K562 (cell line): ENCODE data around the gene TP53TG5. TPM values are rescaled to one million over a fixed set of nuclear protein-coding genes. Genes with fewer than 3 reads are reported as not detected.

Experiments
- ATAC-seq: fragments of 200-7000 bp; cut with Tn5 transposase; 3 replicates; pipeline ENCODE4 v1.9.1; 2020; ENCODE audit warnings: moderate library complexity
- BruUV-seq: library from RNA; stranded (reverse); fragments of 400-500 nt; replicated peaks from 2 replicates; lab custom pipeline; 2021; lab: Mats Ljungman, UMichigan
- CTCF ChIA-PET: fragments of 300-600 bp; formaldehyde crosslinking; extraction: SDS; loops from one replicate; lab custom pipeline; 2021; ENCODE audit warnings: low intra/inter-chr PET ratio; lab: Yijun Ruan, JAX
- POLR2A ChIA-PET: fragments of 300-600, 350-650 bp; sonication (Branson Sonifier 250); formaldehyde crosslinking; extraction: SDS; loops from one replicate; lab custom pipeline; 2021; ENCODE audit warnings: antibody characterized with exemption, inconsistent platforms; lab: Yijun Ruan, JAX
- DNase-seq, 4 experiments: peaks; one replicate each; pipeline versions ENCODE4 v3.0.0 to v3.0.0-alpha.2; 2011 to 2018; ENCODE audit warnings: low spot score in 3 of 4, mixed read lengths in 3 of 4; ENCODE audit errors: extremely low read depth in 1 of 4
- FAIRE-seq: peaks from 2 replicates; lab custom pipeline; 2011; peaks lifted over from hg19 to GRCh38; lab: Jason Lieb, UNC
- H2AFZ ChIP-seq: 2 replicates; pipeline ENCODE4 v1.6.0; 2011; ENCODE audit warnings: low read depth, low read length, control low read depth, inconsistent platforms
- H3K27ac ChIP-seq: fragments of 200-600 bp; 3 replicates; pipeline ENCODE4 v1.8.0; 2011; ENCODE audit warnings: low read depth, mild to moderate bottlenecking, control low read depth, inconsistent platforms, low read length, moderate library complexity, mixed read lengths; ENCODE audit errors: extremely low read depth
- H3K27me3 ChIP-seq, 2 experiments: fragments of 300-600 bp in 1 of 2; 2 replicates in 1 of 2; 3 replicates in 1 of 2; pipeline versions ENCODE4 v1.6.0 to v1.8.0; 2011; ENCODE audit warnings: inconsistent platforms in 2 of 2, low read length in 2 of 2, mild to moderate bottlenecking in 1 of 2, mixed read lengths in 1 of 2, moderate library complexity in 1 of 2; ENCODE audit not compliant: control insufficient read depth in 2 of 2, insufficient read depth in 2 of 2
- H3K36me3 ChIP-seq: fragments of 300-600 bp; 3 replicates; pipeline ENCODE4 v1.8.0; 2011; ENCODE audit warnings: mild to moderate bottlenecking, low read length, inconsistent platforms; ENCODE audit not compliant: control insufficient read depth, insufficient read depth
- H3K4me1 ChIP-seq, 2 experiments: fragments of 200-600 bp in 1 of 2; replicated peaks in 1 of 2; 2 replicates in 1 of 2; 3 replicates in 1 of 2; pipeline versions ENCODE4 v1.5.1 to v1.8.0; 2011; ENCODE audit warnings: inconsistent platforms in 2 of 2, low read length in 2 of 2, mild to moderate bottlenecking in 1 of 2, mixed read lengths in 1 of 2, moderate library complexity in 1 of 2; ENCODE audit not compliant: control insufficient read depth in 2 of 2, insufficient read depth in 2 of 2
- H3K4me2 ChIP-seq: 2 replicates; pipeline ENCODE4 v1.6.1; 2011; ENCODE audit warnings: low read length, control low read depth, inconsistent platforms, mixed read lengths; ENCODE audit not compliant: insufficient read depth
- H3K4me3 ChIP-seq: fragments of 200-600 bp; sonication (generic), shearing (Covaris generic); 2 replicates; pipeline ENCODE4 v1.5.1; 2016; ENCODE audit warnings: control low read depth, inconsistent platforms
- H3K79me2 ChIP-seq: fragments of 200-600 bp; 3 replicates; pipeline ENCODE4 v1.8.0; 2011; ENCODE audit warnings: low read length, inconsistent platforms; ENCODE audit not compliant: control insufficient read depth, insufficient read depth
- H3K9ac ChIP-seq, 2 experiments: 2 replicates each; pipeline versions ENCODE4 v1.6.0 to v1.6.1; 2011; ENCODE audit warnings: low read depth in 2 of 2, low read length in 2 of 2, control low read depth in 1 of 2, inconsistent platforms in 1 of 2, mild to moderate bottlenecking in 1 of 2, mixed read lengths in 1 of 2; ENCODE audit not compliant: insufficient read depth in 1 of 2
- H3K9me1 ChIP-seq: one replicate; pipeline ENCODE4 v1.6.0; 2011; ENCODE audit warnings: inconsistent platforms, mild to moderate bottlenecking, low read length, moderate library complexity; ENCODE audit not compliant: control insufficient read depth, insufficient read depth
- H3K9me3 ChIP-seq: replicated peaks from 2 replicates; pipeline ENCODE4 v1.5.1; 2011; ENCODE audit warnings: low read depth, low read length, inconsistent platforms; ENCODE audit not compliant: control insufficient read depth, insufficient read depth
- H4K20me1 ChIP-seq: replicated peaks from 2 replicates; pipeline ENCODE4 v1.6.1; 2011; ENCODE audit warnings: low read length, inconsistent platforms, mixed read lengths; ENCODE audit not compliant: control insufficient read depth, insufficient read depth
- SAFB ChIP-seq: fragments of 200-400 bp; formaldehyde crosslinking; IDR thresholded peaks from 2 replicates; pipeline ENCODE4 v1.6.1; 2017; ENCODE audit warnings: low read depth, low read length, borderline replicate concordance
- SLC30A9 ChIP-seq: fragments of 250-450 bp; sonication (Bioruptor Pico); IDR thresholded peaks from 2 replicates; pipeline ENCODE4 v1.8.0; 2022; ENCODE audit warnings: mild to moderate bottlenecking, moderate library complexity
- WGBS: fragments of 100-300 bp; shearing (Covaris generic); methylation state at CpG from one replicate; pipeline ENCODE4 v1.1.6; 2016; ENCODE audit warnings: low coverage, mixed read lengths; ENCODE audit not compliant: insufficient coverage; ENCODE audit errors: missing lambda C conversion rate; 5-methylcytosine and 5-hydroxymethylcytosine counted together
- in situ Hi-C: fragments of 300-500 bp; cut with MboI; formaldehyde crosslinking; loops from 4 replicates; pipeline ENCODE4 v1.15.0; 2018; ENCODE audit warnings: inconsistent platforms, mixed read lengths
- intact Hi-C: fragments of 100-400 bp; cut with micrococcal nuclease; formaldehyde crosslinking; loops from 2 replicates; pipeline ENCODE4 v1.14.2; 2022
- polyA plus RNA-seq, 8 experiments: library from polyadenylated mRNA; depleted of rRNA in 4 of 8; stranded (reverse) in 5 of 8; unstranded in 3 of 8; fragments of >200 nt; fragmentation: Nextera tagmentation in 2 of 8; fragmentation: Illumina TruSeq in 1 of 8; extraction: Ambion mirVana in 2 of 8; extraction: Trizol in 1 of 8; gene quantifications; 2 replicates each; pipeline versions ENCODE4 v1.2.1 to v1.2.3, GENCODE V29; 2011 to 2014; ENCODE audit warnings: inconsistent platforms in 1 of 8, missing spikeins in 1 of 8
- total RNA-seq, 7 experiments: library from RNA; depleted of rRNA in 6 of 7; stranded (reverse); fragments of >200 nt in 6 of 7; fragmentation: Illumina TruSeq in 2 of 7; extraction: Trizol in 2 of 7; gene quantifications; 2 replicates each; pipeline versions ENCODE4 v1.2.1 to v1.2.3, GENCODE V29; 2011 to 2021; ENCODE audit warnings: low replicate concordance in 1 of 7
- TF ChIP-seq, protein P1 (sequence below): sonication (generic); formaldehyde crosslinking; IDR thresholded peaks from 2 replicates; pipeline ENCODE4 v1.8.0; 2022; ENCODE audit warnings: mild to moderate bottlenecking, missing genetic modification reagents

The TP53TG5 gene
- total and polyA plus RNA-seq, 9 of the 15 experiments (the other 6 are each of a cell fraction or from before 2014, with no cell fraction given): 0.04 to 0.05 (median 0.04) TPM; not detected in 6

GRCh38 chr20:45377269-45377668 is 856 bp downstream of the TP53TG5 start:
- Histone ChIP-seq H3K4me2 (no peak overlapping the region), H3K27me3 (no peaks in the 10 kb centered on the region), H3K4me3 (no peak overlapping the region), H3K27ac (no peak overlapping the region), H2AFZ (no peak overlapping the region), H3K79me2 (no peaks in the 10 kb centered on the region), H3K36me3 (no peaks in the 10 kb centered on the region), H3K9ac (no peak overlapping the region), H4K20me1 (no peaks in the 10 kb centered on the region), H3K4me1 (peaks cover 7 to 15% of the 10 kb centered on the region in 2 experiments; a peak in 4 of 5 replicates), H3K9me1 (no peaks in the 10 kb centered on the region), H3K9me3 (no peaks in the 10 kb centered on the region)
- POLR2A ChIA-PET: interaction anchor here (0.7 to 2.5 kb wide), 5 partner anchors 8 to 60 kb away, joined by 3 to 15 read pairs (median 4); partner anchors contain the start of genes PIGT and SYS1
- intact Hi-C loops (no loop called here), in situ Hi-C loops (loop anchor here (5.0 kb wide), 1 partner anchor 40 kb away; the partner anchor contains the start of gene PIGT)
- DNase-seq (no peak), FAIRE-seq (no peak), ATAC-seq (no peak)
- no TSS peak for BruUV-seq
- WGBS: 72% methylated on average over 10 of the region's 11 CpGs
- CTCF ChIA-PET: no interaction called here
- TF ChIP-seq SLC30A9 (CRISPR knock-in tag) (no peak), SAFB (no peak)
- TF ChIP-seq, protein P1, sequence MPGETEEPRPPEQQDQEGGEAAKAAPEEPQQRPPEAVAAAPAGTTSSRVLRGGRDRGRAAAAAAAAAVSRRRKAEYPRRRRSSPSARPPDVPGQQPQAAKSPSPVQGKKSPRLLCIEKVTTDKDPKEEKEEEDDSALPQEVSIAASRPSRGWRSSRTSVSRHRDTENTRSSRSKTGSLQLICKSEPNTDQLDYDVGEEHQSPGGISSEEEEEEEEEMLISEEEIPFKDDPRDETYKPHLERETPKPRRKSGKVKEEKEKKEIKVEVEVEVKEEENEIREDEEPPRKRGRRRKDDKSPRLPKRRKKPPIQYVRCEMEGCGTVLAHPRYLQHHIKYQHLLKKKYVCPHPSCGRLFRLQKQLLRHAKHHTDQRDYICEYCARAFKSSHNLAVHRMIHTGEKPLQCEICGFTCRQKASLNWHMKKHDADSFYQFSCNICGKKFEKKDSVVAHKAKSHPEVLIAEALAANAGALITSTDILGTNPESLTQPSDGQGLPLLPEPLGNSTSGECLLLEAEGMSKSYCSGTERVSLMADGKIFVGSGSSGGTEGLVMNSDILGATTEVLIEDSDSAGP (CRISPR knock-in tag): no peak
